SK-N-SH (cell line): ENCODE measurements around the gene ACOXL. TPM values are rescaled to one million over a fixed set of nuclear protein-coding genes. Genes with fewer than 3 reads are reported as not detected.

Source experiments
- CTCF ChIA-PET: fragments of 300-600, 350-600 bp; formaldehyde crosslinking; extraction: SDS; loops from one replicate; lab custom pipeline; 2021; lab: Yijun Ruan, JAX
- POLR2A ChIA-PET: fragments of 350-600 bp; sonication (Branson Sonifier 250); formaldehyde crosslinking; extraction: SDS; loops from one replicate; lab custom pipeline; 2020; ENCODE audit warnings: antibody characterized with exemption, inconsistent platforms; lab: Yijun Ruan, JAX
- DNase-seq: peaks from one replicate; pipeline ENCODE4 v3.0.0; 2012
- H2AFZ ChIP-seq: fragments of 200-600 bp; sonication (generic); 2 replicates; pipeline ENCODE4 v1.8.1; 2016; ENCODE audit warnings: antibody characterized with exemption, mild to moderate bottlenecking, low read depth
- H3F3A ChIP-seq: fragments of 200-600 bp; sonication (generic); replicated peaks from 2 replicates; pipeline ENCODE3; 2016; ENCODE audit warnings: antibody characterized with exemption, mild to moderate bottlenecking; ENCODE audit not compliant: insufficient read depth
- H3K27ac ChIP-seq, 2 experiments: fragments of 200-500 bp in 1 of 2; fragments of 200-600 bp in 1 of 2; sonication (Bioruptor generic) in 1 of 2; sonication (generic), shearing (Covaris generic) in 1 of 2; 2 replicates each; pipeline versions ENCODE4 v1.5.1 to v1.6.1; 2014 to 2016; ENCODE audit warnings: low read depth in 2 of 2, inconsistent platforms in 1 of 2, low read length in 1 of 2, mild to moderate bottlenecking in 1 of 2, mixed read lengths in 1 of 2
- H3K27me3 ChIP-seq: fragments of 200-600 bp; sonication (generic), shearing (Covaris generic); 2 replicates; pipeline ENCODE4 v1.6.1; 2016; ENCODE audit warnings: mixed run types; ENCODE audit not compliant: insufficient read depth
- H3K36me3 ChIP-seq, 2 experiments: fragments of 200-500 bp in 1 of 2; fragments of 200-600 bp in 1 of 2; sonication (Bioruptor generic) in 1 of 2; sonication (generic) in 1 of 2; replicated peaks in 1 of 2; 2 replicates each; pipeline versions ENCODE3 to v1.5.1; 2014 to 2016; ENCODE audit warnings: low read length in 1 of 2, mild to moderate bottlenecking in 1 of 2; ENCODE audit not compliant: insufficient read depth in 2 of 2, control insufficient read depth in 1 of 2
- H3K4me1 ChIP-seq, 2 experiments: fragments of 200-500 bp in 1 of 2; fragments of 200-600 bp in 1 of 2; sonication (Bioruptor generic) in 1 of 2; sonication (generic), shearing (Covaris generic) in 1 of 2; 2 replicates each; pipeline versions ENCODE4 v1.5.1 to v1.6.1; 2014 to 2016; ENCODE audit warnings: low read depth in 1 of 2, low read length in 1 of 2, mixed run types in 1 of 2; ENCODE audit not compliant: insufficient read depth in 2 of 2, control insufficient read depth in 1 of 2
- H3K4me2 ChIP-seq: fragments of 200-600 bp; sonication (generic), shearing (Covaris generic); 2 replicates; pipeline ENCODE4 v1.6.1; 2017; ENCODE audit warnings: mixed run types
- H3K4me3 ChIP-seq, 2 experiments: fragments of 200-500 bp in 1 of 2; fragments of 200-600 bp in 1 of 2; sonication (Bioruptor generic) in 1 of 2; sonication (generic), shearing (Covaris generic) in 1 of 2; 2 replicates each; pipeline versions ENCODE4 v1.5.1 to v1.8.1; 2014 to 2016; ENCODE audit warnings: low read depth in 2 of 2, inconsistent platforms in 1 of 2, low read length in 1 of 2, mild to moderate bottlenecking in 1 of 2, mixed read lengths in 1 of 2, moderate library complexity in 1 of 2
- H3K79me2 ChIP-seq: fragments of 200-600 bp; sonication (generic); 2 replicates; pipeline ENCODE4 v1.8.1; 2017; ENCODE audit warnings: mild to moderate bottlenecking; ENCODE audit not compliant: insufficient read depth
- H3K9ac ChIP-seq: fragments of 200-600 bp; sonication (generic); 2 replicates; pipeline ENCODE4 v1.6.1; 2017; ENCODE audit warnings: mixed run types
- H3K9me2 ChIP-seq: fragments of 200-600 bp; sonication (generic); 2 replicates; pipeline ENCODE4 v1.6.1; 2017; ENCODE audit warnings: mixed run types
- H3K9me3 ChIP-seq: fragments of 200-600 bp; sonication (generic); 2 replicates; pipeline ENCODE4 v1.6.1; 2017; ENCODE audit warnings: mixed run types, mild to moderate bottlenecking, moderate library complexity
- H4K20me1 ChIP-seq: fragments of 200-600 bp; sonication (generic); 2 replicates; pipeline ENCODE4 v1.6.1; 2017; ENCODE audit warnings: mild to moderate bottlenecking, mixed run types; ENCODE audit not compliant: insufficient read depth
- EZH2phosphoT487 ChIP-seq: fragments of 200-600 bp; sonication (generic); IDR thresholded peaks from 2 replicates; pipeline ENCODE4 v1.6.1; 2017; ENCODE audit warnings: low read depth, mixed run types, mild to moderate bottlenecking, antibody characterized with exemption, moderate library complexity, borderline replicate concordance
- FOSL2 ChIP-seq: IDR thresholded peaks from 2 replicates; pipeline ENCODE4 v1.4.0; 2012; ENCODE audit warnings: low read depth, mild to moderate bottlenecking, moderate library complexity, borderline replicate concordance
- GABPA ChIP-seq: IDR thresholded peaks from 2 replicates; pipeline ENCODE4 v1.4.0; 2012; ENCODE audit warnings: low read depth, mild to moderate bottlenecking
- GATA2 ChIP-seq: sonication (generic); formaldehyde crosslinking; IDR thresholded peaks from 2 replicates; pipeline ENCODE4 v1.5.0; 2020; ENCODE audit warnings: mild to moderate bottlenecking, missing genetic modification reagents
- MXI1 ChIP-seq: IDR thresholded peaks from 2 replicates; pipeline ENCODE4 v1.6.1; 2012; ENCODE audit warnings: mild to moderate bottlenecking, low read depth, low read length, improper control_type of control experiment
- NFIC ChIP-seq: IDR thresholded peaks from 2 replicates; pipeline ENCODE4 v1.4.0; 2012; ENCODE audit warnings: borderline replicate concordance
- PBX3 ChIP-seq: IDR thresholded peaks from 2 replicates; pipeline ENCODE4; 2012
- POLR2AphosphoS5 ChIP-seq: IDR thresholded peaks from 2 replicates; pipeline ENCODE4 v1.6.1; 2012; ENCODE audit warnings: low read depth, low read length
- SMC3 ChIP-seq: IDR thresholded peaks from 2 replicates; pipeline ENCODE4 v1.6.1; 2012; ENCODE audit warnings: low read depth, low read length, improper control_type of control experiment
- TCF12 ChIP-seq: IDR thresholded peaks from 2 replicates; pipeline ENCODE4 v1.4.0; 2012
- USF2 ChIP-seq: fragments of 150-350 bp; IDR thresholded peaks from 2 replicates; pipeline ENCODE4 v1.6.1; 2017; ENCODE audit warnings: antibody characterized with exemption, low read length, low read depth, borderline replicate concordance
- WGBS: methylation state at CpG from one replicate; pipeline ENCODE4 v1.1.6; 2017; ENCODE audit warnings: low lambda C conversion rate; 5-methylcytosine and 5-hydroxymethylcytosine counted together
- polyA plus RNA-seq, 3 experiments: library from polyadenylated mRNA; depleted of rRNA; stranded (reverse); fragments of >200 nt; gene quantifications; 2 replicates each; pipeline ENCODE4 v1.2.3, GENCODE V29; 2012

Gene ACOXL
- polyA plus RNA-seq, 1 of the 3 experiments (the other 2 are of a cell fraction) = not detected

- no peak for TF ChIP-seq MXI1
- no peak for TF ChIP-seq TCF12
- no peak for TF ChIP-seq GATA2 (CRISPR knock-in tag)
- no peak for TF ChIP-seq USF2
Observed at GRCh38 chr2:111035830-111036441, 303.6 kb downstream of the ACOXL start (continued).

GRCh38 chr2:111037128-111037527, 304.8 kb downstream of the ACOXL start:
- no peaks in the 10 kb centered on the region for H3F3A ChIP-seq
- H3K27ac ChIP-seq = no peak overlapping the region
- no peak for DNase-seq
- ChIA-PET CTCF (interaction anchor here (1.0 kb wide), 1 partner anchor 60 kb away, joined by 3 read pairs; no protein-coding TSS in a partner anchor), POLR2A (no interaction called here)
- no peaks in the 10 kb centered on the region for H3K9me3 ChIP-seq
- H3K36me3 ChIP-seq = no peaks in the 10 kb centered on the region
- TF ChIP-seq FOSL2 (no peak), SMC3 (no peak), GABPA (no peak)
- H2AFZ ChIP-seq = no peak overlapping the region
- H3K4me1 ChIP-seq = no peaks in the 10 kb centered on the region; a peak in 1 of 4 replicates
- peaks cover 24% of the 10 kb centered on the region for H3K27me3 ChIP-seq
- WGBS = 43% methylated on average over 3 of the region's 3 CpGs
- H3K9ac ChIP-seq = no peak overlapping the region
- no peaks in the 10 kb centered on the region for H4K20me1 ChIP-seq
- H3K4me2 ChIP-seq = no peak overlapping the region
- H3K79me2 ChIP-seq = no peaks in the 10 kb centered on the region
- H3K4me3 ChIP-seq = no peak overlapping the region
- no peaks in the 10 kb centered on the region for H3K9me2 ChIP-seq

GRCh38 chr2:111039628-111040383, 307.4 kb downstream of the ACOXL start:
- WGBS = 45% methylated on average over 5 of the region's 5 CpGs
- CTCF ChIA-PET = interaction anchor here (0.6 to 2.1 kb wide), 3 partner anchors 10 to 23 kb away, joined by 3 to 6 read pairs (median 3); no protein-coding TSS in a partner anchor

More at GRCh38 chr2:111039628-111040383, 307.4 kb downstream of the ACOXL start:
- Histone ChIP-seq H3K9me2 (no peaks in the 10 kb centered on the region), H2AFZ (no peak overlapping the region), H3K27me3 (peaks cover 35% of the 10 kb centered on the region), H3K4me2 (no peak overlapping the region), H3K4me3 (no peak overlapping the region), H3K9ac (no peak overlapping the region), H3K79me2 (no peaks in the 10 kb centered on the region), H3K36me3 (no peaks in the 10 kb centered on the region), H4K20me1 (no peaks in the 10 kb centered on the region), H3K27ac (no peak overlapping the region), H3F3A (no peaks in the 10 kb centered on the region)
- no peak for DNase-seq
- POLR2A ChIA-PET = no interaction called here
- TF ChIP-seq PBX3 = no peak
- no peak for TF ChIP-seq EZH2phosphoT487
- no peak for TF ChIP-seq NFIC
- no peak for TF ChIP-seq TCF12
- TF ChIP-seq POLR2AphosphoS5 = no peak
- TF ChIP-seq, all 33 proteins: peak for 0
- H3K4me1 ChIP-seq = no peaks in the 10 kb centered on the region
- no peaks in the 10 kb centered on the region for H3K9me3 ChIP-seq
